Left lung (tissue), 10 donors: Measurements from ENCODE around the gene BRSK1. TPM values are rescaled to one million over a fixed set of nuclear protein-coding genes. Genes with fewer than 3 reads are reported as not detected.

Source experiments
- ATAC-seq: fragments of 200-7000 bp; cut with Tn5 transposase; one replicate; pipeline ENCODE4 v1.9.1; 2020; ENCODE audit warnings: moderate library complexity
- DNase-seq, 4 donors: peaks; one replicate each; pipeline ENCODE4 v3.0.0-alpha.2; 2013 to 2020
- H3K27ac ChIP-seq, 2 donors: fragments of 200-600 bp; sonication (generic) in 1 of 2; one replicate each; pipeline versions ENCODE4 v1.5.0 to v1.8.0; 2020 to 2021
- H3K27me3 ChIP-seq, 2 donors: fragments of 200-600 bp; sonication (generic) in 1 of 2; one replicate each; pipeline versions ENCODE4 v1.5.0 to v1.8.0; 2020 to 2021
- H3K36me3 ChIP-seq, 2 donors: fragments of 200-600 bp; sonication (generic) in 1 of 2; one replicate each; pipeline versions ENCODE4 v1.5.0 to v1.8.0; 2020 to 2021
- H3K4me1 ChIP-seq, 2 donors: fragments of 200-600 bp; one replicate each; pipeline ENCODE4 v1.8.0; 2021
- H3K4me3 ChIP-seq, 2 donors: fragments of 200-600 bp; sonication (generic) in 1 of 2; one replicate each; pipeline versions ENCODE4 v1.5.0 to v1.8.0; 2020 to 2021; ENCODE audit warnings: mild to moderate bottlenecking in 1 of 2
- H3K9me3 ChIP-seq, 2 donors: fragments of 200-600 bp; sonication (generic) in 1 of 2; one replicate each; pipeline versions ENCODE4 v1.5.0 to v1.8.0; 2020 to 2021
- CTCF ChIP-seq, 2 donors: fragments of 200-600 bp; sonication (generic) in 1 of 2; IDR thresholded peaks; one replicate each; pipeline versions ENCODE4 v1.5.0 to v1.8.0; 2021; ENCODE audit warnings: antibody characterized with exemption in 2 of 2
- intact Hi-C, 2 donors: fragments of 100-400 bp; cut with DNase I; formaldehyde crosslinking; loops; one replicate each; pipeline versions ENCODE4 v1.11.2 to v1.14.2; 2022
- microRNA-seq, 2 donors: library from miRNA; unstranded; fragments of <30 nt; microRNA quantifications; one replicate each; pipeline ENCODE4, GENCODE V29; 2019
- polyA plus RNA-seq, 6 donors: library from polyadenylated mRNA; unstranded; fragments of 120-200 nt; gene quantifications; one replicate each; pipeline ENCODE4 v1.2.1, GENCODE V29; 2013; ENCODE audit not compliant: insufficient read length in 6 of 6
- total RNA-seq, 2 donors: library from RNA; stranded (reverse); fragmentation: NEBNext Ultra II Directional; extraction: Animal tissue kit (Norgen Biotek cat#: 25700); gene quantifications; one replicate each; pipeline ENCODE4 v1.2.1, GENCODE V29; 2021
- donor health status: DM: no; HTN: yes; CAD: no.
- donor health status: DM: no; HTN: no; CAD: no.

Gene BRSK1
- total and polyA plus RNA-seq, 8 donors, result 2.2 to 18.1 (median 13.6) TPM

- DNase-seq (no peak), ATAC-seq (no peak)
- intact Hi-C loops, result no loop called here
- H3K27ac ChIP-seq, result no peak overlapping the region
- H3K4me1 ChIP-seq, result peaks cover 7 to 16% of the 10 kb centered on the region in 2 donors
- H3K36me3 ChIP-seq, result no peaks in the 10 kb centered on the region
- TF ChIP-seq CTCF (IDR thresholded peaks at IDR 0.05), result no peak
- H3K27me3 ChIP-seq, result peaks cover 27 to 84% of the 10 kb centered on the region in 2 donors
- H3K4me3 ChIP-seq, result no peak overlapping the region
- H3K9me3 ChIP-seq, result no peaks in the 10 kb centered on the region
Measured at GRCh38 chr19:55355213-55355821, 71.5 kb downstream of the BRSK1 start.

GRCh38 chr19:55358493-55358892 is 74.7 kb downstream of the BRSK1 start:
- TF ChIP-seq CTCF (IDR thresholded peaks at IDR 0.05), result no peak
- H3K27ac ChIP-seq, result no peak overlapping the region
- peaks cover 10 to 65% of the 10 kb centered on the region in 2 donors for H3K27me3 ChIP-seq
- H3K9me3 ChIP-seq, result no peaks in the 10 kb centered on the region
- intact Hi-C loops, result no loop called here
- H3K36me3 ChIP-seq, result no peaks in the 10 kb centered on the region
- peaks cover 3 to 12% of the 10 kb centered on the region in 2 donors for H3K4me1 ChIP-seq
- ATAC-seq, result no peak
- DNase-seq, result no peak
- H3K4me3 ChIP-seq, result no peak overlapping the region

GRCh38 chr19:55358943-55359908 is 75.4 kb downstream of the BRSK1 start:
- intact Hi-C loops, result no loop called here

GRCh38 chr19:55360902-55361301 is 77.1 kb downstream of the BRSK1 start:
- intact Hi-C loops, result no loop called here
- no peaks in the 10 kb centered on the region for H3K9me3 ChIP-seq
- H3K4me1 ChIP-seq, result no peaks in the 10 kb centered on the region
- TF ChIP-seq CTCF (IDR thresholded peaks at IDR 0.05), result no peak
- ATAC-seq, result no peak
- H3K27me3 ChIP-seq, result peaks cover 0 to 41% of the 10 kb centered on the region in 2 donors
- peak in 1 of 4 donors; percentile 67 for DNase-seq
- no peaks in the 10 kb centered on the region for H3K36me3 ChIP-seq
- H3K4me3 ChIP-seq, result no peak overlapping the region
- H3K27ac ChIP-seq, result no peak overlapping the region

More at GRCh38 chr19:55358943-55359908, 75.4 kb downstream of the BRSK1 start:
- Histone ChIP-seq H3K4me3 (no peak overlapping the region), H3K4me1 (peaks cover 0 to 6% of the 10 kb centered on the region in 2 donors), H3K36me3 (no peaks in the 10 kb centered on the region), H3K27ac (no peak overlapping the region), H3K27me3 (peaks cover 6 to 58% of the 10 kb centered on the region in 2 donors), H3K9me3 (no peaks in the 10 kb centered on the region)
- no peak for ATAC-seq
- peak in 1 of 4 donors; percentile 57 for DNase-seq
- no peak for TF ChIP-seq CTCF (IDR thresholded peaks at IDR 0.05)

Small RNA genes lying within 50 kb of the gene (microRNA-seq; reads per million reads assigned to microRNA genes)
- gene MIR6802, result 0.82 to 0.84 reads per million in 2 donors
- 2.6 to 3.7 reads per million in 2 donors for gene MIR6803

Other genes starting within 250 kb of the BRSK1 start
- gene GP6, start 245.7 kb upstream of the BRSK1 start, total RNA-seq, result 1 to 10 TPM in 1 of 2 donors, under 1 TPM in 1; 0.52 to 1.0 TPM
- gene GP6, start 245.7 kb upstream of the BRSK1 start, polyA plus RNA-seq, result 1 to 10 TPM in 2 of 6 donors, under 1 TPM in 4; 0.84 to 1.2 (median 0.91) TPM
- gene RDH13, start 220.8 kb upstream of the BRSK1 start, total RNA-seq, result 10 to 100 TPM; 24.2 to 38.0 TPM
- 10 to 100 TPM in 5 of 6 donors, 1 to 10 TPM in 1; 7.3 to 17.5 (median 12.1) TPM for gene RDH13, start 220.8 kb upstream of the BRSK1 start, polyA plus RNA-seq
- 10 to 100 TPM; 21.2 to 37.5 TPM for gene EPS8L1, start 208.1 kb upstream of the BRSK1 start, total RNA-seq
- gene EPS8L1, start 208.1 kb upstream of the BRSK1 start, polyA plus RNA-seq, result 10 to 100 TPM in 3 of 6 donors, 1 to 10 TPM in 3; 5.3 to 16.3 (median 10.5) TPM
- 100 to 1,000 TPM in 1 of 2 donors, 10 to 100 TPM in 1; 93.2 to 113 TPM for gene PPP1R12C, start 166.4 kb upstream of the BRSK1 start, total RNA-seq
- gene PPP1R12C, start 166.4 kb upstream of the BRSK1 start, polyA plus RNA-seq, result 10 to 100 TPM; 50.2 to 82.4 (median 64.6) TPM
- gene TNNT1, start 134.8 kb upstream of the BRSK1 start, total RNA-seq, result 1 to 10 TPM in 1 of 2 donors, not detected in 1; 1.6 TPM
- 1 to 10 TPM; 1.1 to 4.3 (median 1.6) TPM for gene TNNT1, start 134.8 kb upstream of the BRSK1 start, polyA plus RNA-seq
- gene TNNI3, start 126.3 kb upstream of the BRSK1 start, total RNA-seq, result 1 to 10 TPM; 1.2 to 1.6 TPM
- gene TNNI3, start 126.3 kb upstream of the BRSK1 start, polyA plus RNA-seq, result 1 to 10 TPM in 1 of 6 donors, under 1 TPM in 4, not detected in 1; 0.75 to 1.6 (median 0.84) TPM
- gene DNAAF3, start 117.4 kb upstream of the BRSK1 start, total RNA-seq, result 10 to 100 TPM in 1 of 2 donors, under 1 TPM in 1; 0.76 to 11.0 TPM
- 1 to 10 TPM; 1.7 to 6.9 (median 5.4) TPM for gene DNAAF3, start 117.4 kb upstream of the BRSK1 start, polyA plus RNA-seq
- not detected for gene SYT5, start 103.7 kb upstream of the BRSK1 start, total RNA-seq
- gene SYT5, start 103.7 kb upstream of the BRSK1 start, polyA plus RNA-seq, result 1 to 10 TPM in 3 of 6 donors, under 1 TPM in 3; 0.61 to 1.5 (median 0.94) TPM
- under 1 TPM; 0.20 to 0.63 TPM for gene PTPRH, start 74.5 kb upstream of the BRSK1 start, total RNA-seq
- gene PTPRH, start 74.5 kb upstream of the BRSK1 start, polyA plus RNA-seq, result under 1 TPM; 0.10 to 0.32 (median 0.20) TPM
- 1 to 10 TPM; 1.9 to 2.7 TPM for gene TMEM86B, start 55.2 kb upstream of the BRSK1 start, total RNA-seq
- gene TMEM86B, start 55.2 kb upstream of the BRSK1 start, polyA plus RNA-seq, result 1 to 10 TPM; 2.3 to 4.4 (median 2.7) TPM
- 10 to 100 TPM; 56.0 to 81.8 TPM for gene PPP6R1, start 25.0 kb upstream of the BRSK1 start, total RNA-seq
- gene PPP6R1, start 25.0 kb upstream of the BRSK1 start, polyA plus RNA-seq, result 10 to 100 TPM; 33.4 to 43.8 (median 39.8) TPM
- 10 to 100 TPM; 23.8 to 31.0 TPM for gene HSPBP1, start 3.9 kb upstream of the BRSK1 start, total RNA-seq
- gene HSPBP1, start 3.9 kb upstream of the BRSK1 start, polyA plus RNA-seq, result 10 to 100 TPM; 23.7 to 38.4 (median 30.5) TPM
- 10 to 100 TPM; 13.3 to 29.5 TPM for gene TMEM150B, start 41.3 kb downstream of the BRSK1 start, total RNA-seq
- 1 to 10 TPM in 1 of 6 donors, under 1 TPM in 5; 0.49 to 1.2 (median 0.82) TPM for gene TMEM150B, start 41.3 kb downstream of the BRSK1 start, polyA plus RNA-seq
- 10 to 100 TPM; 12.9 to 15.5 TPM for gene KMT5C, start 55.9 kb downstream of the BRSK1 start, total RNA-seq
- 10 to 100 TPM; 20.8 to 27.6 (median 22.4) TPM for gene KMT5C, start 55.9 kb downstream of the BRSK1 start, polyA plus RNA-seq
- gene COX6B2, start 70.7 kb downstream of the BRSK1 start, total RNA-seq, result under 1 TPM in 1 of 2 donors, not detected in 1; 0.24 TPM
- gene COX6B2, start 70.7 kb downstream of the BRSK1 start, polyA plus RNA-seq, result under 1 TPM; 0.20 to 0.75 (median 0.59) TPM
- gene GARIN5B, start 79.3 kb downstream of the BRSK1 start, total RNA-seq, result not detected
- under 1 TPM in 2 of 6 donors, not detected in 4; 0.04 to 0.06 TPM for gene GARIN5B, start 79.3 kb downstream of the BRSK1 start, polyA plus RNA-seq
- under 1 TPM; 0.10 to 0.44 TPM for gene IL11, start 86.5 kb downstream of the BRSK1 start, total RNA-seq
- gene IL11, start 86.5 kb downstream of the BRSK1 start, polyA plus RNA-seq, result under 1 TPM; 0.16 to 0.90 (median 0.43) TPM
- gene TMEM190, start 92.8 kb downstream of the BRSK1 start, total RNA-seq, result 1 to 10 TPM in 1 of 2 donors, not detected in 1; 9.3 TPM
- 10 to 100 TPM in 1 of 6 donors, 1 to 10 TPM in 5; 1.2 to 15.6 (median 4.5) TPM for gene TMEM190, start 92.8 kb downstream of the BRSK1 start, polyA plus RNA-seq
- gene TMEM238, start 100.3 kb downstream of the BRSK1 start, total RNA-seq, result 10 to 100 TPM; 25.3 to 33.9 TPM
- 1 to 10 TPM in 2 of 6 donors, under 1 TPM in 4; 0.48 to 1.9 (median 0.67) TPM for gene TMEM238, start 100.3 kb downstream of the BRSK1 start, polyA plus RNA-seq
- 1,000 to 10,000 TPM; 1,601 to 1,774 TPM for gene RPL28, start 101.9 kb downstream of the BRSK1 start, total RNA-seq
- 1,000 to 10,000 TPM; 1,216 to 1,673 (median 1,335) TPM for gene RPL28, start 101.9 kb downstream of the BRSK1 start, polyA plus RNA-seq
- 10 to 100 TPM; 26.5 to 39.1 TPM for gene UBE2S, start 123.8 kb downstream of the BRSK1 start, total RNA-seq
- gene UBE2S, start 123.8 kb downstream of the BRSK1 start, polyA plus RNA-seq, result 10 to 100 TPM; 27.4 to 71.2 (median 35.7) TPM
- not detected for gene SHISA7, start 159.3 kb downstream of the BRSK1 start, total RNA-seq
- gene SHISA7, start 159.3 kb downstream of the BRSK1 start, polyA plus RNA-seq, result under 1 TPM; 0.11 to 0.23 (median 0.20) TPM
- 10 to 100 TPM; 36.2 to 49.4 TPM for gene ISOC2, start 177.6 kb downstream of the BRSK1 start, total RNA-seq
- gene ISOC2, start 177.6 kb downstream of the BRSK1 start, polyA plus RNA-seq, result 10 to 100 TPM; 23.8 to 38.3 (median 29.6) TPM
- not detected for gene C19orf85, start 180.8 kb downstream of the BRSK1 start, total RNA-seq
- gene C19orf85, start 180.8 kb downstream of the BRSK1 start, polyA plus RNA-seq, result not detected
- 1 to 10 TPM; 8.7 to 9.5 TPM for gene ZNF628, start 192.6 kb downstream of the BRSK1 start, total RNA-seq
- 1 to 10 TPM; 1.6 to 5.4 (median 2.8) TPM for gene ZNF628, start 192.6 kb downstream of the BRSK1 start, polyA plus RNA-seq
- 10 to 100 TPM; 22.9 to 37.2 TPM for gene NAT14, start 201.2 kb downstream of the BRSK1 start, total RNA-seq
- gene NAT14, start 201.2 kb downstream of the BRSK1 start, polyA plus RNA-seq, result 10 to 100 TPM; 34.7 to 46.6 (median 41.3) TPM
- 10 to 100 TPM in 1 of 2 donors, 1 to 10 TPM in 1; 5.3 to 45.9 TPM for gene SSC5D, start 204.4 kb downstream of the BRSK1 start, total RNA-seq
- gene SSC5D, start 204.4 kb downstream of the BRSK1 start, polyA plus RNA-seq, result 10 to 100 TPM in 1 of 6 donors, 1 to 10 TPM in 5; 4.1 to 12.7 (median 8.0) TPM